Adipocyte (in vitro differentiated cells): Measurements from ENCODE around the gene ATXN7L1.
"Not testable (repeated sequence)": the region's sequence is repeated elsewhere in the genome, so short reads cannot be mapped to it uniquely, and the experiment has no call there.

Source experiments
- DNase-seq: peaks from one replicate; pipeline ENCODE4 v3.0.0-alpha.2; 2015; ENCODE audit warnings: low read depth
- H3K27me3 ChIP-seq: replicated peaks from 2 replicates; pipeline ENCODE4 v1.7.0; 2013; ENCODE audit warnings: mild to moderate bottlenecking, low read length, moderate library complexity; ENCODE audit not compliant: control insufficient read depth, insufficient read depth
- H3K36me3 ChIP-seq: 2 replicates; pipeline ENCODE4 v1.7.0; 2013; ENCODE audit warnings: low read length, mild to moderate bottlenecking, moderate library complexity; ENCODE audit not compliant: control insufficient read depth, insufficient read depth, severe bottlenecking
- H3K4me1 ChIP-seq: 2 replicates; pipeline ENCODE4 v1.7.0; 2013; ENCODE audit warnings: mild to moderate bottlenecking, low read length, moderate library complexity; ENCODE audit not compliant: control insufficient read depth, insufficient read depth
- H3K4me3 ChIP-seq: 2 replicates; pipeline ENCODE4 v1.7.0; 2013; ENCODE audit warnings: mild to moderate bottlenecking, low read length, moderate library complexity
- H3K9ac ChIP-seq: 2 replicates; pipeline ENCODE4 v1.7.0; 2013; ENCODE audit warnings: mild to moderate bottlenecking, low read length, moderate library complexity
- H3K9me3 ChIP-seq: 2 replicates; pipeline ENCODE4 v1.7.0; 2013; ENCODE audit warnings: mild to moderate bottlenecking, low read length, moderate library complexity; ENCODE audit not compliant: control insufficient read depth

Gene ATXN7L1

GRCh38 chr7:105703207-105703930 lies 173.0 kb downstream of the ATXN7L1 start:
- no peaks in the 10 kb centered on the region for H3K36me3 ChIP-seq
- no peak overlapping the region for H3K4me3 ChIP-seq
- H3K4me1 ChIP-seq = peaks cover 9% of the 10 kb centered on the region
- no peaks in the 10 kb centered on the region for H3K9me3 ChIP-seq
- no peaks in the 10 kb centered on the region for H3K27me3 ChIP-seq
- DNase-seq = no peak
- no peak overlapping the region for H3K9ac ChIP-seq

GRCh38 chr7:105699568-105700236 lies 176.7 kb downstream of the ATXN7L1 start:
- Histone ChIP-seq H3K4me3 (no peak overlapping the region), H3K9ac (no peak overlapping the region), H3K4me1 (no peaks in the 10 kb centered on the region), H3K36me3 (peaks cover under 1% of the 10 kb centered on the region), H3K9me3 (no peaks in the 10 kb centered on the region), H3K27me3 (no peaks in the 10 kb centered on the region)
- DNase-seq = no peak

GRCh38 chr7:105698531-105698930 lies 177.9 kb downstream of the ATXN7L1 start:
- H3K4me1 ChIP-seq = no peaks in the 10 kb centered on the region
- H3K36me3 ChIP-seq = peaks cover 3% of the 10 kb centered on the region
- H3K27me3 ChIP-seq = no peaks in the 10 kb centered on the region
- no peaks in the 10 kb centered on the region for H3K9me3 ChIP-seq
- no peak for DNase-seq
- no peak overlapping the region for H3K9ac ChIP-seq
- no peak overlapping the region for H3K4me3 ChIP-seq

- peaks cover 3% of the 10 kb centered on the region for H3K36me3 ChIP-seq
- DNase-seq = no peak
- H3K27me3 ChIP-seq = no peaks in the 10 kb centered on the region
- H3K4me1 ChIP-seq = no peaks in the 10 kb centered on the region
- H3K9me3 ChIP-seq = no peaks in the 10 kb centered on the region
- no peak overlapping the region for H3K4me3 ChIP-seq
- no peak overlapping the region for H3K9ac ChIP-seq
Observed at GRCh38 chr7:105697753-105698152, 178.6 kb downstream of the ATXN7L1 start.

- not testable (repeated sequence) for DNase-seq, H3K27me3 ChIP-seq, H3K4me3 ChIP-seq, H3K9me3 ChIP-seq, H3K9ac ChIP-seq, H3K36me3 ChIP-seq, H3K4me1 ChIP-seq
Observed at GRCh38 chr7:105697169-105697568, 179.2 kb downstream of the ATXN7L1 start.

GRCh38 chr7:105693576-105693975 lies 182.8 kb downstream of the ATXN7L1 start:
- no peak for DNase-seq
- Histone ChIP-seq H3K4me1 (peaks cover 11% of the 10 kb centered on the region), H3K4me3 (no peak overlapping the region), H3K27me3 (no peaks in the 10 kb centered on the region), H3K9me3 (no peaks in the 10 kb centered on the region), H3K9ac (no peak overlapping the region), H3K36me3 (peaks cover 3% of the 10 kb centered on the region)

GRCh38 chr7:105691680-105692564 lies 184.5 kb downstream of the ATXN7L1 start:
- Histone ChIP-seq H3K4me1 (peaks cover 11% of the 10 kb centered on the region), H3K36me3 (peaks cover 3% of the 10 kb centered on the region), H3K4me3 (peak overlapping the region; percentile 84), H3K9ac (peak overlapping the region; percentile 76), H3K27me3 (no peaks in the 10 kb centered on the region), H3K9me3 (no peaks in the 10 kb centered on the region)
- peak; percentile 87 for DNase-seq

- Histone ChIP-seq H3K9ac (peak overlapping the region; percentile 76), H3K36me3 (peaks cover 3% of the 10 kb centered on the region), H3K4me3 (peak overlapping the region; percentile 84), H3K4me1 (peaks cover 11% of the 10 kb centered on the region), H3K9me3 (no peaks in the 10 kb centered on the region), H3K27me3 (no peaks in the 10 kb centered on the region)
- DNase-seq = peak; percentile 76
Observed at GRCh38 chr7:105691082-105691679, 185.2 kb downstream of the ATXN7L1 start.

- Histone ChIP-seq H3K9ac (peak overlapping the region; percentile 76), H3K4me3 (peak overlapping the region; percentile 84)
- DNase-seq = no peak
Observed at GRCh38 chr7:105690325-105690945, 186.0 kb downstream of the ATXN7L1 start.

GRCh38 chr7:105689067-105689819 lies 187.2 kb downstream of the ATXN7L1 start:
- DNase-seq = no peak
- H3K4me3 ChIP-seq = no peak overlapping the region

More at GRCh38 chr7:105690325-105690945, 186.0 kb downstream of the ATXN7L1 start:
- Histone ChIP-seq H3K9me3 (no peaks in the 10 kb centered on the region), H3K4me1 (peaks cover 11% of the 10 kb centered on the region), H3K36me3 (peaks cover 3% of the 10 kb centered on the region), H3K27me3 (no peaks in the 10 kb centered on the region)

More at GRCh38 chr7:105689067-105689819, 187.2 kb downstream of the ATXN7L1 start:
- Histone ChIP-seq H3K9ac (no peak overlapping the region), H3K4me1 (peaks cover 11% of the 10 kb centered on the region), H3K9me3 (no peaks in the 10 kb centered on the region), H3K36me3 (no peaks in the 10 kb centered on the region), H3K27me3 (no peaks in the 10 kb centered on the region)
